Stimulated activated CD4-positive, alpha-beta T cell treated with anti-CD3 and anti-CD28 coated beads, TNF-alpha, amount 100 ng/mL, for 1 hour (primary cell): ENCODE results near the gene NME3.

ENCODE experiments used
- DNase-seq, 3 donors: peaks; one replicate each; pipeline ENCODE4 v3.0.0-alpha.2; 2020; ENCODE audit warnings: low read depth in 3 of 3, low spot score in 1 of 3

NME3 gene

DNA sequence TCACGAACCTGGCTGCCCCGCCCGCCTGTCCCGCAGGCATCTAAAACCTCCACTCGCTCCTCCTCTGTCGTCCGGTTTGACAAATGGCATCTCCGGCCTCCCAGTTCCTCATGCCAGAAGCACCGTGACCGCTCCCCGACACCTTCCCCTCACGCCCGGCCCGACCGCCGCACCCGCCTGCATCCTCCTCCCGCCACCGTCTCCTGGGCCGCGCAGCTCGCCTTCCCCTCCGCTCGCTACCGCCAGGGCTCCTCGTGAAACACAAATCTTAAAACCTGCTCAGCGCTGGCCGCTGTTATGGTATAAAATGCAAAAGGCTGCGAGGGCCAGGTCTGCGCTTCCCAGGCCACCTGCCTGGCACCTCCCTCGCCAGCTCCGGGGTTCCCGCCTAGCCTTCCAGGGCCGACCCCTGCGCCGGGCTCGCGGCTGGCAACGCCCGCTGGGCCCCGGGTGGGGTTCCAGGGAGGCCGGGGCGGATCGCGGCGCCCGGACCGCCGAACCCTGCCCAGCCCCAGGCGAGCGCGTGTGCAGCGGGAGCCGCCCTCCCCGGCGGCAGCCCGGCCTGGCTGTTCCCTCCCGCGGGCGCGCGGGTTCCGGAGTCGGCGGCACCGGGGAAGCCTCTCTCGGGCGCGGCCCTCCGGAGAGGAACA is 10.5 kb upstream of the NME3 start:
- no peak for DNase-seq

GRCh38 chr16:1781254-1781653 is 9.9 kb upstream of the NME3 start:
- no peak for DNase-seq

GRCh38 chr16:1780677-1781072 is 9.3 kb upstream of the NME3 start:
- no peak for DNase-seq

- DNase-seq: no peak
Observed at GRCh38 chr16:1779741-1780676, 8.7 kb upstream of the NME3 start.

GRCh38 chr16:1779234-1779701 is 7.9 kb upstream of the NME3 start:
- DNase-seq: no peak

DNA sequence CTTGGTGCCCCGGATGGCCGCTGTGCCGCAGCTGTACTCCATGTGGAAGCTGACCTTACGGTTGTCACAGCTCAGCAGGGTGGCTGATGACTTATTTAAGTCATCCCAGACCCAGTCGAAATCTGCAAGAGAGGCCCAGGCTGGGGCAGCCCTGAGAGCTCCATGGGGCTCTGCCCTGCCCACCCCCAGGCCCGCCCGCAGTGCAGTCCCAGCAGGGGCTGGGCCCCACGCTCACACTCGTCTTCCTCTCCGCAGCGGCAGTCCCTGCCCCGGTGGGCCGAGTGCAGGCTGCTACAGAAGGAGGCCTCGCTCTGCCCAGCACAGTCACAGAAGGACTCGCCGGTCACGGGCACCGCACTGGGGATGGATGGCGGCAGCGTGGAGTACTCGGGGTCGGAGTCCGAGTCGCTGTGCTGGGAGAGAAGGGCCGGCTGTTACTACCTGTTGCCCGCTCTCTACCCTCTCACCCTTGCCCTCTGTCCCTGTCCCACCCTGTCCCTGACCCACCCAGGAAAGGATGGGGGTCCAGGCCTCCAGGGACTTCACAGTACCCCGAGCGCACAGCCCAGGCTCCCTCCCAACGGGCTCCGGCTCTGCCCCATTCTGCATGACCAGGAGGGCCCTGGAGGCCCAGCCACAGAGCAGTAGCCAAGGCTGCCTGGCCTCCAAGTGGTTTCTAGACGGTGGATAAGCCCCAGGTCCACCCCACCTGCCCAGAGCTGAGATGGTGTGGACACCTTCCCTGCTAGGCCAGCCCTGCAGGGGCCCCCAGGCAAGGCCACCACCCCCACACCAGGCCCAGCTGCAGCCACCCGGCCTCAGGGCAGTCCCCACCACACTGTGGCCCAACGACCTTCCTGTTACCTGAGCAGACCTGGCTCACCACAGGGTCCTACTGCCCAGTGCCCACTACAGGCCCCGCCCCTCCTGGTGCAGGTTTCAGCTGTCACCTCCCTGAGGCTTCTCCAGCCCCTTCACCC is 7.1 kb upstream of the NME3 start:
- DNase-seq: no peak

DNA sequence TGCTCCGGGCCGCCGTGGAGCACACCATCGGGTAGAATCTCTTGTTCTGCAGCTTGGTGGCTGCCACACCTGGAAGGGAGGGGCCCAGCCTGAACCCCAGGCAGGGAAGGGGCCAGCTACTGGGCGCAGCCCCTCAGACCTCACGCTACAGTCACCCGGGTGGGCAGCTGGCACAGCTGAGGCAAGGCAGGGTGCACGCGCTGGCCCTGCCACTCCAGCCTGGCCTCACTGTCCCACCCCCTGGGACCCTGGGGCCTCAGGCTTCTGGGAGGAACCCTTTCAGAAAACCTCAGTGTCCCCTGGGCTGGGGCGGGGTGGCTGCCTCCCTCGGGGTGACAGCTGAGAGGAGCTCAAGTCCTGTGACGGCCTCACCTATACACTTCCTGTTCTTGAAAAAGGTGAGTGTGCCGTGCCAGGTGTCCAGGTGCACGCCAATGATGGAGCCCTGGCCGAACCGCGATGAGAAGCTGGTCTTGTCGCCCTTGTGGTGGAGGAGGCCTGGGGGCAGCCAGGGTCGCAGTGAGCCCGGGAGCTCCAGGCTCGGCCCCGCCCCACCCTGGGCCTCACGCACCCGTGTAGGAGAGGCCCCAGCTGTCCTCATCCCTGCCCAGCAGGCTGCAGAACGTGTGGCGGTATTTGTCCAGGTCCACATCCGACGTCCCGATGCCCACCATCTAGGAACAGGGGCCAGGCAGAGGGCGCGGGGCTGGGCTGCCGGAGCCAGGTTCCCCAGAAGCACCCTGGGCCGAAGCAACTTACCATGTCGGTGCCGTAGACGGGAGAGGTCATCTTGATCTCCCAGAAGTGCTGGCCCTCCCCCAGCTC is 6.2 kb upstream of the NME3 start:
- DNase-seq: no peak

GRCh38 chr16:1776991-1777374 is 5.6 kb upstream of the NME3 start:
- no peak for DNase-seq

DNA sequence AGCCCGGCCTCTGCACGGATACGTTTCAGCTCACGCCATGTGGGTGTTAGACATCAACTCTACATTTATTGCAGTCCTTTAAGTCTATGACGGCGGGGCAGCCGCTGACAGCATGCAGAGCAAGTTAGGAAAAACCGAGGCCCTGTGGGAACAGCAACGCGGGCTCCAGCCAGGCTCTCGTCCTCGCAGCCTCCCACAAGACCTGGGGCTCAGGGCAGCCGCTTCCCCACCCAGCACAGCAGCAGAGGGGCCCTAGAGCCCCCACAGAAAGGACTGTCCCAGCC is 5.3 kb upstream of the NME3 start:
- DNase-seq: no peak

- DNase-seq: no peak
Observed at GRCh38 chr16:1775846-1776671, 4.7 kb upstream of the NME3 start.

DNA sequence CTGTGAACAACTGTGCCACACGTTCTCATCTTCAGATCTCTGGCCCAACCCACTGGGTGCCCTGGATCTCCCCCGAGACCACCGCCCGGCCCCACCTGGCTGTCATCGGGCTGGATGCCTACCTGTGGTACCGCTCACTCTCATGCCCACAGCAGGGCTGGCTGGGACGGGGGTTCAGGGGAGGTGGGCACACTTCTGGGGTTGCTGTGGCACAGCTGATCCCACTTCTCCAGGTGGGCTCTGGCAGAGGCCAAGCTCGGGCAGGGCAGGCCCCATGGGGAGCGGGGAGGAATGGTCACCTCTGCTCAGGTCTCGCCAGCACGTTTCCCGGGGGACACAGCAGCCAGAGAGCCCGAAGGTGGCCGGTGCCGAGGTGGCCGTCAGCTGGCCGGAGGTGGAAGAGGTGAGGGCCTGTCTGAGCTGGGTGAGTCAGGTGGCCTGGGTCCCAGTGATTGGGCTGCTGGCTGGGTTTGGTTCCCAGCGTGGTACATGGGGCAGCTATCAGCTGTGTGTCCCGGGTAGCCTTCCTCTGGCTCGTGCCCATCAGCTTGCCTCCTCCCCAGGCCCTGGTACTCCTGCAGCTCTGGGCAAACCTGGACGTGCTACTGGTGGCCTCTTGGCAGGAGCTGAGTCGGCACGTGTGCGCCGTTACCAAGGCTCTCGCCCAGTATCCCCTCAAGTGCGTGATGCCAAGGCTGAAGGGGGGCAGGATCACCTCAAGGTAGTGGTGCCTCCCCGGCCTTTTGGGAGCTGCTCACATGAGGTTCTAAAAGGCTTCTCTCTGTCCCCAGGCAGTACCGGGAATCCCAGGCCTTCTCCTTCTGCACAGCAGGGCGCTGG is 3.9 kb upstream of the NME3 start:
- no peak for DNase-seq

- no peak for DNase-seq
Observed at GRCh38 chr16:1774448-1774780, 3.1 kb upstream of the NME3 start.

DNA sequence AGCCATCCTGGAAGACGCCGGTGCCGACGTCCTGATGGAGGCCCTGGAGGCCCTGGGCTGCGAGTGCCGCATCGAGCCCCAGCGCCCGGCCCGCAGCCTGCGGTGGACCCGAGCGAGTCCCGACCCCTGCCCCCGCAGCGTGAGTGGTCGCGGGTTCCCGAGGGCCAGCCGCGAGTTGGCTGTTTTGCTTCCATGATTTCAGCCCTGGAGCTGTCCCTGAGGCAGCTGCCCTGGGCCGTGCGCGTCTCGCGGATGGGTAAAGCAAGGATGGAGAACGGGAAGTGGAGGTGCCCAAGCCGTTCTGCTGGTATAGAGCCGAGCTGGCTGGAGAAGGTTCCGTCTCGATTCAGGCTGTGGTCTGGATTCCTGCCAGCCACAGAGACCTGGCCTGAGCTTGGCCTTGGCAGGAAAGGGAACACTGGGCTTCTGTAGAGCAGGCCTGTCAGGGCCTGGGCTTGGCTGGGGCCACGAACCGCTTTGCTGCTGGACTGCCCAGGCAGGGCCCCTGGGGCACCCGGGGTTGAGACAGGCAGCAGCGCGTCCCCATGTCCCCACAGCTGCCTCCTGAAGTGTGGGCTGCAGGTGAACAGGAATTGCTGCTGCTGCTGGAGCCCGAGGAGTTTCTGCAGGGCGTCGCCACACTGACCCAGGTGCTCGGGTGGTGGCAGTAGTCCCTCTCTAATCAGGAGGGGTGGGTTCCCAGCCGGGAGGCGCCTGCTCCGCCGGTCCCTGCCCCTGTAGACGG is 2.5 kb upstream of the NME3 start:
- DNase-seq: no peak

GRCh38 chr16:1772908-1773702 is 1.8 kb upstream of the NME3 start, which contains the start of gene MRPS34:
Gene MRPS34 (minus strand): TSS chr16:1773134. CDS start chr16:1773119, 15 bp downstream.
- peak; percentile 37 to 71 (median 53) for DNase-seq

DNA sequence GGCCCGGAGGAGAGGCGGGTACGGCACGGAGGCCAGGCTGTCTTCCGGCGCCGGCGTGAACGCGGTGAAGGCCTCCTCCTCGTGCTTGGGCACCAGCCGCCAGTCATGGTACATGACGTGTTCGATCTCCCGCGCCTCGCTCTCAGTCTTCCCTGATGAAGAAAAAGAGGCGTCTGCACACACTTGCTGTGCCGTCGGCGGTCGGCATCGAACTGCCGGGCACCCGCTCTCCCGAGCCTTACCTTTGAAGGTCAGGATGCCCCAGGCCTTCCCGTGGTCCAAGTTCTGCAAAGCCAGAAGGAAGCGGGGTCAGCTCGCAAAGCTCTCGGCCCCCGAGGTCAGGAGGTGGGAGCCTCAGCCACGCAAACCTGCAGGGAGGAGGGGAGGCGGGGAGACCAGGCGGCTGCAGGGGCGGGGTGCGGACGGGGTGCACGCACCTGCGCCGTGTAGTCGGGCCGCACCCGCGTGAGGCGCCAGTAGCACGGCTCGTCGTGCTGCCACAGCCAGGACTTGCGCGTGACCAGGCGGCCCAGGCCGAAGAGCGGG is 1.1 kb upstream of the NME3 start, which contains the start of gene EME2:
Gene EME2, plus strand, starts transcription at position 449 of the 546 bp plus-strand sequence. CDS start 418 bp downstream, outside the sequence.
- peak in 1 of 3 donors; percentile 38 for DNase-seq

GRCh38 chr16:1771864-1772361 is 570 bp upstream of the NME3 start:
- DNase-seq: no peak
